IMR-90 (cell line): Measurements from ENCODE around the gene RAI1. TPM values are rescaled to one million over a fixed set of nuclear protein-coding genes. Genes with fewer than 3 reads are reported as not detected.

Source experiments
- ATAC-seq: fragments of 200-7000 bp; cut with Tn5 transposase; 2 replicates; pipeline ENCODE4 v1.9.1; 2020; ENCODE audit warnings: low read depth, mild to moderate bottlenecking, moderate library complexity
- BruUV-seq: library from RNA; stranded (reverse); fragments of 400-500 nt; replicated peaks from 2 replicates; lab custom pipeline; 2021; lab: Mats Ljungman, UMichigan
- CTCF ChIA-PET: fragments of 300-600 bp; formaldehyde crosslinking; extraction: SDS; loops from one replicate; lab custom pipeline; 2021; ENCODE audit warnings: antibody characterized with exemption; lab: Yijun Ruan, JAX
- POLR2A ChIA-PET: fragments of 300-600 bp; sonication (Branson Sonifier 250); formaldehyde crosslinking; loops from one replicate; lab custom pipeline; 2022; ENCODE audit warnings: antibody characterized with exemption; ENCODE audit not compliant: unreplicated experiment; lab: Charles Lee
- DNase-seq: peaks from one replicate; pipeline ENCODE4 v3.0.0; 2013
- H2AFZ ChIP-seq: replicated peaks from 2 replicates; pipeline ENCODE3; 2013; ENCODE audit warnings: low read length, mild to moderate bottlenecking; ENCODE audit not compliant: poor library complexity
- H2AK5ac ChIP-seq: 2 replicates; pipeline ENCODE4 v1.6.1; 2013; ENCODE audit warnings: low read depth, low read length, inconsistent platforms
- H2AK9ac ChIP-seq: replicated peaks from 2 replicates; pipeline ENCODE3; 2013; ENCODE audit warnings: mild to moderate bottlenecking, low read depth, low read length, moderate library complexity; ENCODE audit not compliant: poor library complexity
- H2BK120ac ChIP-seq: 2 replicates; pipeline ENCODE4 v1.6.1; 2013; ENCODE audit warnings: low read depth, low read length, inconsistent platforms
- H2BK15ac ChIP-seq: 3 replicates; pipeline ENCODE4 v1.6.1; 2013; ENCODE audit warnings: low read depth, low read length, inconsistent platforms
- H2BK20ac ChIP-seq: 2 replicates; pipeline ENCODE4 v1.6.1; 2013; ENCODE audit warnings: low read depth, mild to moderate bottlenecking, inconsistent platforms, low read length, moderate library complexity
- H2BK5ac ChIP-seq: 2 replicates; pipeline ENCODE4 v1.6.1; 2013; ENCODE audit warnings: mild to moderate bottlenecking, low read depth, low read length, inconsistent platforms; ENCODE audit not compliant: poor library complexity, severe bottlenecking
- H3K14ac ChIP-seq: replicated peaks from 2 replicates; pipeline ENCODE4 v1.6.1; 2013; ENCODE audit warnings: low read depth, low read length, inconsistent platforms
- H3K18ac ChIP-seq: 2 replicates; pipeline ENCODE4 v1.6.1; 2013; ENCODE audit warnings: low read depth, low read length, control low read depth
- H3K23ac ChIP-seq: 2 replicates; pipeline ENCODE4 v1.6.1; 2013; ENCODE audit warnings: low read depth, low read length, inconsistent platforms
- H3K27ac ChIP-seq: 2 replicates; pipeline ENCODE4 v1.5.1; 2013; ENCODE audit warnings: mild to moderate bottlenecking, control low read depth, low read length; ENCODE audit not compliant: insufficient read depth
- H3K27me3 ChIP-seq: 2 replicates; pipeline ENCODE4 v1.6.1; 2013; ENCODE audit warnings: low read length; ENCODE audit not compliant: control insufficient read depth, insufficient read depth
- H3K36me3 ChIP-seq: 2 replicates; pipeline ENCODE4 v1.6.1; 2013; ENCODE audit warnings: low read length, mixed read lengths; ENCODE audit not compliant: control insufficient read depth, insufficient read depth
- H3K4ac ChIP-seq: 2 replicates; pipeline ENCODE4 v1.6.1; 2013; ENCODE audit warnings: low read depth, low read length, inconsistent platforms
- H3K4me1 ChIP-seq: 2 replicates; pipeline ENCODE4 v1.6.1; 2013; ENCODE audit warnings: low read length, mixed read lengths; ENCODE audit not compliant: control insufficient read depth, insufficient read depth
- H3K4me2 ChIP-seq: 2 replicates; pipeline ENCODE4 v1.6.1; 2013; ENCODE audit warnings: low read depth, mild to moderate bottlenecking, control low read depth, low read length, moderate library complexity
- H3K4me3 ChIP-seq: 2 replicates; pipeline ENCODE4 v1.5.1; 2013; ENCODE audit warnings: low read depth, mild to moderate bottlenecking, control low read depth, low read length, moderate library complexity; ENCODE audit not compliant: insufficient read depth
- H3K56ac ChIP-seq: 2 replicates; pipeline ENCODE4 v1.6.1; 2013; ENCODE audit warnings: low read length, inconsistent platforms; ENCODE audit not compliant: insufficient read depth; ENCODE audit errors: extremely low read depth
- H3K79me1 ChIP-seq, 2 experiments: 2 replicates each; pipeline ENCODE4 v1.6.1; 2013; ENCODE audit warnings: low read length in 2 of 2, inconsistent platforms in 1 of 2, low read depth in 1 of 2
- H3K9ac ChIP-seq: 2 replicates; pipeline ENCODE4 v1.6.1; 2013; ENCODE audit warnings: low read depth, low read length, control low read depth
- H3K9me1 ChIP-seq: 2 replicates; pipeline ENCODE4 v1.6.1; 2013; ENCODE audit warnings: low read length, inconsistent platforms; ENCODE audit not compliant: insufficient read depth
- H3K9me3 ChIP-seq: 2 replicates; pipeline ENCODE4 v1.6.1; 2013; ENCODE audit warnings: low read length; ENCODE audit not compliant: control insufficient read depth, insufficient read depth
- H4K20me1 ChIP-seq: 2 replicates; pipeline ENCODE4 v1.6.1; 2013; ENCODE audit warnings: low read length, inconsistent platforms; ENCODE audit not compliant: insufficient read depth
- H4K5ac ChIP-seq: 2 replicates; pipeline ENCODE4 v1.6.1; 2013; ENCODE audit warnings: mild to moderate bottlenecking, low read depth, low read length, control low read depth
- H4K8ac ChIP-seq, 2 experiments: 2 replicates each; pipeline ENCODE4 v1.6.1; 2013; ENCODE audit warnings: low read depth in 2 of 2, low read length in 2 of 2, control low read depth in 1 of 2, inconsistent platforms in 1 of 2
- H4K91ac ChIP-seq: 2 replicates; pipeline ENCODE4 v1.6.1; 2013; ENCODE audit warnings: low read depth, low read length, inconsistent platforms; ENCODE audit not compliant: insufficient read depth
- CTCF ChIP-seq: conservative IDR thresholded peaks from 2 replicates; pipeline ENCODE4 v1.5.1; 2012; ENCODE audit warnings: mild to moderate bottlenecking, low read depth, low read length, improper control_type of control experiment
- FOS ChIP-seq: fragments of 150-350 bp; IDR thresholded peaks from 2 replicates; pipeline ENCODE4 v1.6.1; 2016; ENCODE audit warnings: low read depth, low read length
- MAZ ChIP-seq: IDR thresholded peaks from 2 replicates; pipeline ENCODE4 v1.6.1; 2012; ENCODE audit warnings: low read depth, mild to moderate bottlenecking, low read length, improper control_type of control experiment, moderate library complexity, borderline replicate concordance
- WGBS, 2 experiments: methylation state at CpG; one replicate each; pipeline versions ENCODE4 v1.1.5 to v1.1.7; 2013; ENCODE audit warnings: missing lambda C conversion rate in 2 of 2; ENCODE audit not compliant: insufficient read length in 1 of 2; ENCODE audit errors: extremely low coverage in 2 of 2; 5-methylcytosine and 5-hydroxymethylcytosine counted together
- dilution Hi-C: fragments of 300-500 bp; cut with HindIII; formaldehyde crosslinking; loops from one replicate; pipeline ENCODE4 v1.14.3; 2018; ENCODE audit warnings: low sequenced_read_pairs; ENCODE audit not compliant: unreplicated experiment
- in situ Hi-C: fragments of 300-500 bp; cut with MboI; formaldehyde crosslinking; loops from 3 replicates; pipeline ENCODE4 v1.14.3; 2019; ENCODE audit warnings: low sequenced_read_pairs, inconsistent platforms, mixed read lengths
- intact Hi-C: fragments of 100-400 bp; cut with micrococcal nuclease; formaldehyde crosslinking; loops from 2 replicates; pipeline ENCODE4 v1.10.0; 2022
- polyA plus RNA-seq, 3 experiments: library from polyadenylated mRNA; depleted of rRNA; stranded (reverse); fragments of >200 nt; gene quantifications; 2 replicates each; pipeline ENCODE4 v1.2.3, GENCODE V29; 2012; ENCODE audit warnings: low replicate concordance in 1 of 3
- total RNA-seq: library from RNA; depleted of rRNA; stranded (reverse); fragments of >200 nt; gene quantifications from 2 replicates; pipeline ENCODE4 v1.2.3, GENCODE V29; 2012

RAI1 gene
- total and polyA plus RNA-seq, 2 of the 4 experiments (the other 2 are of a cell fraction), result 1.8 to 10.5 TPM

- Histone ChIP-seq H4K91ac (no peak overlapping the region), H4K5ac (no peak overlapping the region), H3K4me2 (no peak overlapping the region), H2AFZ (no peak overlapping the region), H3K9me1 (peaks cover 22% of the 10 kb centered on the region), H3K4me1 (no peaks in the 10 kb centered on the region), H3K4me3 (no peak overlapping the region), H3K56ac (no peak overlapping the region), H3K9ac (no peak overlapping the region), H4K8ac (no peak overlapping the region), H2AK9ac (no peak overlapping the region), H3K79me1 (peaks cover 43 to 94% of the 10 kb centered on the region in 2 experiments), H3K14ac (no peak overlapping the region), H3K27me3 (no peaks in the 10 kb centered on the region), H3K27ac (no peak overlapping the region), H3K4ac (no peak overlapping the region), H4K20me1 (peaks cover 90% of the 10 kb centered on the region), H3K23ac (no peak overlapping the region; the same call in 1 of the 2 replicates), H3K18ac (no peak overlapping the region), H3K36me3 (peaks cover 7% of the 10 kb centered on the region), H3K9me3 (no peaks in the 10 kb centered on the region), H2BK5ac (no peak overlapping the region), H2AK5ac (no peak overlapping the region), H2BK15ac (no peak overlapping the region), H2BK120ac (no peak overlapping the region), H2BK20ac (no peak overlapping the region)
- intact Hi-C loops, result no loop called here
- no peak for DNase-seq
- CTCF ChIA-PET, result no interaction called here
- TF ChIP-seq FOS, result no peak
- TF ChIP-seq CTCF, result no peak
- TF ChIP-seq MAZ, result no peak
- BruUV-seq, result no TSS peak
- POLR2A ChIA-PET, result no interaction called here
- WGBS, 2 experiments, result 84% methylated on average over 3 of the region's 7 CpGs; no CpG with 5 or more reads in 1 of the 2 experiments
- dilution Hi-C loops, result no loop called here
- no peak for ATAC-seq
- in situ Hi-C loops, result no loop called here
Measured at GRCh38 chr17:17758941-17759563, 77.8 kb downstream of the RAI1 start.
